Endodermal cell (in vitro differentiated cells): ENCODE results near the gene APBA2. TPM values are rescaled to one million over a fixed set of nuclear protein-coding genes. Genes with fewer than 3 reads are reported as not detected.

Experiments used
- DNase-seq: peaks from one replicate; pipeline ENCODE4 v3.0.0-alpha.2; 2017
- H3K27ac ChIP-seq: 2 replicates; pipeline ENCODE4 v1.5.1; 2013; ENCODE audit warnings: mild to moderate bottlenecking, low read depth, low read length, moderate library complexity
- H3K27me3 ChIP-seq: 2 replicates; pipeline ENCODE4 v1.6.1; 2013; ENCODE audit warnings: mild to moderate bottlenecking, low read length, moderate library complexity; ENCODE audit not compliant: insufficient read depth, control insufficient read depth, poor library complexity, severe bottlenecking
- H3K36me3 ChIP-seq: 2 replicates; pipeline ENCODE4 v1.7.0; 2013; ENCODE audit warnings: mild to moderate bottlenecking, low read length, moderate library complexity; ENCODE audit not compliant: control insufficient read depth, insufficient read depth
- H3K4me1 ChIP-seq: one replicate; pipeline ENCODE4 v1.7.0; 2013; ENCODE audit warnings: low read length; ENCODE audit not compliant: control insufficient read depth, insufficient read depth
- H3K4me3 ChIP-seq: 2 replicates; pipeline ENCODE4 v1.5.1; 2013; ENCODE audit warnings: mild to moderate bottlenecking, low read length, moderate library complexity
- H3K9ac ChIP-seq: 2 replicates; pipeline ENCODE4 v1.6.1; 2013; ENCODE audit warnings: mild to moderate bottlenecking, low read length, moderate library complexity; ENCODE audit not compliant: poor library complexity, severe bottlenecking; ENCODE audit errors: extremely low read depth
- H3K9me3 ChIP-seq: 2 replicates; pipeline ENCODE4 v1.6.1; 2013; ENCODE audit warnings: mild to moderate bottlenecking, low read length, moderate library complexity; ENCODE audit not compliant: control insufficient read depth
- H3K27ac Mint-ChIP-seq: 2 replicates; pipeline ENCODE4 v1.8.0; 2020; ENCODE audit warnings: mixed read lengths
- H3K27me3 Mint-ChIP-seq: 2 replicates; pipeline ENCODE4 v1.8.0; 2021; ENCODE audit warnings: mild to moderate bottlenecking, mixed read lengths; ENCODE audit not compliant: insufficient read depth
- H3K36me3 Mint-ChIP-seq: 2 replicates; pipeline ENCODE4 v1.8.0; 2020; ENCODE audit warnings: low read depth, mixed read lengths
- H3K4me1 Mint-ChIP-seq: 2 replicates; pipeline ENCODE4 v1.8.0; 2020; ENCODE audit warnings: mixed read lengths
- H3K4me3 Mint-ChIP-seq: 2 replicates; pipeline ENCODE4 v1.8.0; 2020; ENCODE audit warnings: mild to moderate bottlenecking, moderate library complexity, mixed read lengths
- H3K9me3 Mint-ChIP-seq: 2 replicates; pipeline ENCODE4 v1.8.0; 2020; ENCODE audit warnings: mild to moderate bottlenecking, mixed read lengths
- CTCF ChIP-seq: fragments of 200-600 bp; sonication (generic); conservative IDR thresholded peaks from 2 replicates; pipeline ENCODE4 v1.5.0; 2021; ENCODE audit warnings: antibody characterized with exemption, mild to moderate bottlenecking
- whole genome bisulfite sequencing, 2 experiments: methylation state at CpG; one replicate each; pipeline versions ENCODE4 v1.1.5 to v1.1.7; 2013; ENCODE audit warnings: missing lambda C conversion rate in 2 of 2, mixed read lengths in 1 of 2; ENCODE audit not compliant: insufficient coverage in 1 of 2, insufficient read length in 1 of 2; 5-methylcytosine and 5-hydroxymethylcytosine counted together
- total RNA-seq, 2 donors: library from RNA; stranded (reverse); fragmentation: NEBNext Ultra II Directional in 1 of 2; extraction: Animal tissue kit (Norgen Biotek cat#: 25700) in 1 of 2; gene quantifications; 2 replicates in 1 of 2; 3 replicates in 1 of 2; pipeline ENCODE4 v1.2.1, GENCODE V29; 2021

APBA2 gene
- total RNA-seq, 2 donors from 2014 or later, result 27.1 to 27.3 TPM

DNA sequence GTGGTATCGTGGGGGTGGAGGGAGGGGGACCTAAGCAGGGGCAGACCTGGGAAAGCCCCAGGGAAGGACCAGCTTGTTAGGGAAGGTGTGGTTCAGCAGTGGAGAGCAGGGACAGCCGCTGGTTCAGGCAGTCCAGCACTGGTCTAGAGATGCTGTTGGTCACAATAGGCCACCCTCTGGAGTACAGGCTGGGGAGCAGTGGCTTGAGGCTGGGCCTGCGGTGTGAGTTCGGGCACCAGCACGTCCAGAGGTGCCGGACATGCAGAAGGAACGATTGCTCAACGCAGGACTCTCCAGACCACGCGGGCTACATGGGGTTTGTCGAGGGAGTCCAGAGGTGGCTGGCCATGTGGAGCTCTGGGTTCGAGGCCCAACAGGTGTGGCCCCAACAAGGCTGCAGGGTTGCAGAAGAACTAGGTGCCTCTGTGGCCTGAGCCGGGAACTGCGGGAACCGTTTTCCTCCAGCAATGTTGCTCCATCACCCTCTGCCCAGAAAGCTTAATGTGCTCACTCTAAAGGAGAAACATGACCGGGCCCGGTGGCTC is 143.9 kb downstream of the APBA2 start:
- no peak overlapping the region for H3K4me3 Mint-ChIP-seq
- Histone ChIP-seq H3K9me3 (peaks cover 5% of the 10 kb centered on the region), H3K27me3 (no peaks in the 10 kb centered on the region), H3K9ac (no peak overlapping the region), H3K4me3 (no peak overlapping the region), H3K36me3 (no peaks in the 10 kb centered on the region), H3K4me1 (no peaks in the 10 kb centered on the region), H3K27ac (no peak overlapping the region)
- no peaks in the 10 kb centered on the region for H3K27me3 Mint-ChIP-seq
- H3K9me3 Mint-ChIP-seq, result peaks cover 9% of the 10 kb centered on the region
- 92 to 94% methylated on average over 13 to 17 of the region's 17 CpGs for WGBS, 2 experiments
- DNase-seq, result no peak
- H3K27ac Mint-ChIP-seq, result no peak overlapping the region
- TF ChIP-seq CTCF, result no peak
- H3K4me1 Mint-ChIP-seq, result no peaks in the 10 kb centered on the region
- H3K36me3 Mint-ChIP-seq, result peaks cover 6% of the 10 kb centered on the region

DNA sequence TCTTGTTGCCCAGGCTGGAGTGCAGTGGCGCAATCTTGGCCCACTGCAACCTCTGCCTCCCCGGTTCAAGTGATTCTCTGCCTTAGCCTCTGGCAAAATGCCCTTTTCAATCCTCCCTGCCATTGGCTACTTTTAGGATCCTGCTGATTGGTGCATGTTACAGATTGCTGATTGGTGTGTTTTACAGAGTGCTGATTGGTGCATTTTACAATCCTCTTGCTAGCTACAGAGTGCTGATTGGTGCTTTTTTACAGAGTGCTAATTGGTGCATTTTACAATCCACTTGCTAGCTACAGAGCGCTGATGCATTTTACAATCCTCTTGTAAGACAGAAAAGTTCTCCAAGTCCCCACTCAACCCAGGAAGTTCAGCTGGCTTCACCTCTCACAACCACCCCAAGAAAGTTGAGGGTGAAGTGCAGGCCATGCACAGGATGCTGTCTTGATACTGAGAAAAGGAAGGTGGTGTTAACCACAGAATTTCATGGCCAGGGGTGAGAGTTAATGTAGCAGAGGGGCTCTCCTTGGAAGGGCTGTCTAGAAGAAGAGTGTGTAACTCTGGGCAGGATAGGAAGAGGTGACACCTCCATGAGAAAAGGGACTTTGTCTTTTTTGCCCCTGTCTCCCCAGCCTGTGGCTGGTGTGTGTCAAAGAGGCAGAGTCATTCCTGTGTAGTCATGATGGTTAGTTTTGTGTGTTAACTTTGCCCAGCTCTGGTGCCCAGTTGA is 145.9 kb downstream of the APBA2 start:
- Histone ChIP-seq H3K9me3 (peaks cover 5% of the 10 kb centered on the region), H3K36me3 (no peaks in the 10 kb centered on the region), H3K9ac (no peak overlapping the region), H3K4me3 (no peak overlapping the region), H3K4me1 (no peaks in the 10 kb centered on the region), H3K27ac (no peak overlapping the region), H3K27me3 (no peaks in the 10 kb centered on the region)
- H3K4me3 Mint-ChIP-seq, result no peak overlapping the region
- H3K9me3 Mint-ChIP-seq, result peaks cover 9% of the 10 kb centered on the region
- H3K4me1 Mint-ChIP-seq, result no peaks in the 10 kb centered on the region
- peaks cover 6% of the 10 kb centered on the region for H3K36me3 Mint-ChIP-seq
- DNase-seq, result no peak
- 93% methylated on average over 3 of the region's 3 CpGs; no CpG with 5 or more reads in 1 of the 2 experiments for WGBS, 2 experiments
- TF ChIP-seq CTCF, result no peak
- H3K27me3 Mint-ChIP-seq, result no peaks in the 10 kb centered on the region
- no peak overlapping the region for H3K27ac Mint-ChIP-seq

- no peak for TF ChIP-seq CTCF
- H3K36me3 Mint-ChIP-seq, result peaks cover 6% of the 10 kb centered on the region
- WGBS, 2 experiments, result 90 to 94% methylated on average over 4 of the region's 4 CpGs
Observed at GRCh38 chr15:29032229-29032625, 146.5 kb downstream of the APBA2 start.

More at GRCh38 chr15:29032229-29032625, 146.5 kb downstream of the APBA2 start:
- no peak overlapping the region for H3K4me3 ChIP-seq
- no peak overlapping the region for H3K27ac ChIP-seq
- no peaks in the 10 kb centered on the region for H3K4me1 ChIP-seq
- no peaks in the 10 kb centered on the region for H3K27me3 ChIP-seq
- peaks cover 10% of the 10 kb centered on the region for H3K9me3 Mint-ChIP-seq
- H3K4me1 Mint-ChIP-seq, result no peaks in the 10 kb centered on the region
- H3K27me3 Mint-ChIP-seq, result no peaks in the 10 kb centered on the region
- H3K4me3 Mint-ChIP-seq, result no peak overlapping the region
- no peak overlapping the region for H3K27ac Mint-ChIP-seq
- peaks cover 5% of the 10 kb centered on the region for H3K9me3 ChIP-seq
- H3K36me3 ChIP-seq, result no peaks in the 10 kb centered on the region
- DNase-seq, result no peak
- no peak overlapping the region for H3K9ac ChIP-seq
